ENCODE data around the gene ARL14EP. TPM values are rescaled to one million over a fixed set of nuclear protein-coding genes. Genes with fewer than 3 reads are reported as not detected.

The ARL14EP gene
- total and polyA plus RNA-seq, 2 donors = 25.4 to 33.7 TPM

- H3K9me3 ChIP-seq (ENCODE audit: control insufficient read depth in 2 of 2, insufficient read depth in 1 of 2, low read length in 1 of 2) = no peaks in the 10 kb centered on the region
- no peaks in the 10 kb centered on the region for H3K27me3 ChIP-seq (ENCODE audit: control insufficient read depth in 2 of 2, insufficient read depth in 1 of 2, low read length in 1 of 2)
- H3K27ac ChIP-seq (ENCODE audit: low read depth in 1 of 2, low read length in 1 of 2) = no peak overlapping the region
- H3K36me3 ChIP-seq (ENCODE audit: control insufficient read depth in 2 of 2, insufficient read depth in 2 of 2, low read length in 1 of 2) = no peaks in the 10 kb centered on the region
- no peaks in the 10 kb centered on the region for H3K4me1 ChIP-seq (ENCODE audit: control insufficient read depth in 2 of 2, insufficient read depth in 2 of 2, low read length in 2 of 2)
- H3K4me3 ChIP-seq (ENCODE audit: low read length in 2 of 2) = no peak overlapping the region
- 87% methylated on average over 1 of the region's 1 CpG for WGBS
- DNase-seq (ENCODE audit: low read depth in 6 of 9, low spot score in 9 of 9) = no peak
Observed at GRCh38 chr11:30357872-30358271, 35.0 kb downstream of the ARL14EP start.

- no peaks in the 10 kb centered on the region for H3K4me1 ChIP-seq (ENCODE audit: control insufficient read depth in 2 of 2, insufficient read depth in 2 of 2, low read length in 2 of 2)
- 96% methylated on average over 2 of the region's 2 CpGs for WGBS
Observed at GRCh38 chr11:30358536-30358935, 35.6 kb downstream of the ARL14EP start.

GRCh38 chr11:30360741-30361140, 37.8 kb downstream of the ARL14EP start:
- Histone ChIP-seq H3K36me3 (ENCODE audit: control insufficient read depth in 2 of 2, insufficient read depth in 2 of 2, low read length in 1 of 2) (no peaks in the 10 kb centered on the region), H3K27me3 (ENCODE audit: control insufficient read depth in 2 of 2, insufficient read depth in 1 of 2, low read length in 1 of 2) (no peaks in the 10 kb centered on the region), H3K4me1 (ENCODE audit: control insufficient read depth in 2 of 2, insufficient read depth in 2 of 2, low read length in 2 of 2) (no peaks in the 10 kb centered on the region), H3K27ac (ENCODE audit: low read depth in 1 of 2, low read length in 1 of 2) (no peak overlapping the region), H3K9me3 (ENCODE audit: control insufficient read depth in 2 of 2, insufficient read depth in 1 of 2, low read length in 1 of 2) (no peaks in the 10 kb centered on the region), H3K4me3 (ENCODE audit: low read length in 2 of 2) (no peak overlapping the region)
- DNase-seq (ENCODE audit: low read depth in 6 of 9, low spot score in 9 of 9) = no peak

More at GRCh38 chr11:30358536-30358935, 35.6 kb downstream of the ARL14EP start:
- Histone ChIP-seq H3K9me3 (ENCODE audit: control insufficient read depth in 2 of 2, insufficient read depth in 1 of 2, low read length in 1 of 2) (no peaks in the 10 kb centered on the region), H3K27ac (ENCODE audit: low read depth in 1 of 2, low read length in 1 of 2) (no peak overlapping the region), H3K36me3 (ENCODE audit: control insufficient read depth in 2 of 2, insufficient read depth in 2 of 2, low read length in 1 of 2) (no peaks in the 10 kb centered on the region), H3K27me3 (ENCODE audit: control insufficient read depth in 2 of 2, insufficient read depth in 1 of 2, low read length in 1 of 2) (no peaks in the 10 kb centered on the region), H3K4me3 (ENCODE audit: low read length in 2 of 2) (no peak overlapping the region)
- no peak for DNase-seq (ENCODE audit: low read depth in 6 of 9, low spot score in 9 of 9)

- no peaks in the 10 kb centered on the region for H3K9me3 ChIP-seq (ENCODE audit: control insufficient read depth in 2 of 2, insufficient read depth in 1 of 2, low read length in 1 of 2)
- no peaks in the 10 kb centered on the region for H3K36me3 ChIP-seq (ENCODE audit: control insufficient read depth in 2 of 2, insufficient read depth in 2 of 2, low read length in 1 of 2)
- no peaks in the 10 kb centered on the region for H3K4me1 ChIP-seq (ENCODE audit: control insufficient read depth in 2 of 2, insufficient read depth in 2 of 2, low read length in 2 of 2)
- no peak for DNase-seq (ENCODE audit: low read depth in 6 of 9, low spot score in 9 of 9)
- 77% methylated on average over 7 of the region's 7 CpGs for WGBS
- no peak overlapping the region for H3K4me3 ChIP-seq (ENCODE audit: low read length in 2 of 2)
- no peak overlapping the region for H3K27ac ChIP-seq (ENCODE audit: low read depth in 1 of 2, low read length in 1 of 2)
- no peaks in the 10 kb centered on the region for H3K27me3 ChIP-seq (ENCODE audit: control insufficient read depth in 2 of 2, insufficient read depth in 1 of 2, low read length in 1 of 2)
Observed at GRCh38 chr11:30364139-30364836, 41.4 kb downstream of the ARL14EP start.

GRCh38 chr11:30364837-30365482, 42.1 kb downstream of the ARL14EP start:
- Histone ChIP-seq H3K27me3 (ENCODE audit: control insufficient read depth in 2 of 2, insufficient read depth in 1 of 2, low read length in 1 of 2) (no peaks in the 10 kb centered on the region), H3K27ac (ENCODE audit: low read depth in 1 of 2, low read length in 1 of 2) (no peak overlapping the region), H3K4me1 (ENCODE audit: control insufficient read depth in 2 of 2, insufficient read depth in 2 of 2, low read length in 2 of 2) (no peaks in the 10 kb centered on the region), H3K9me3 (ENCODE audit: control insufficient read depth in 2 of 2, insufficient read depth in 1 of 2, low read length in 1 of 2) (no peaks in the 10 kb centered on the region), H3K36me3 (ENCODE audit: control insufficient read depth in 2 of 2, insufficient read depth in 2 of 2, low read length in 1 of 2) (no peaks in the 10 kb centered on the region), H3K4me3 (ENCODE audit: low read length in 2 of 2) (no peak overlapping the region)
- no peak for DNase-seq (ENCODE audit: low read depth in 6 of 9, low spot score in 9 of 9)
- WGBS = 96% methylated on average over 9 of the region's 9 CpGs

GRCh38 chr11:30365793-30366517, 43.1 kb downstream of the ARL14EP start:
- Histone ChIP-seq H3K4me1 (ENCODE audit: control insufficient read depth in 2 of 2, insufficient read depth in 2 of 2, low read length in 2 of 2) (no peaks in the 10 kb centered on the region), H3K27ac (ENCODE audit: low read depth in 1 of 2, low read length in 1 of 2) (no peak overlapping the region), H3K4me3 (ENCODE audit: low read length in 2 of 2) (no peak overlapping the region), H3K9me3 (ENCODE audit: control insufficient read depth in 2 of 2, insufficient read depth in 1 of 2, low read length in 1 of 2) (no peaks in the 10 kb centered on the region), H3K27me3 (ENCODE audit: control insufficient read depth in 2 of 2, insufficient read depth in 1 of 2, low read length in 1 of 2) (no peaks in the 10 kb centered on the region), H3K36me3 (ENCODE audit: control insufficient read depth in 2 of 2, insufficient read depth in 2 of 2, low read length in 1 of 2) (no peaks in the 10 kb centered on the region)
- 97% methylated on average over 3 of the region's 3 CpGs for WGBS
- no peak for DNase-seq (ENCODE audit: low read depth in 6 of 9, low spot score in 9 of 9)

- WGBS = 93% methylated on average over 4 of the region's 4 CpGs
- Histone ChIP-seq H3K4me3 (ENCODE audit: low read length in 2 of 2) (no peak overlapping the region), H3K36me3 (ENCODE audit: control insufficient read depth in 2 of 2, insufficient read depth in 2 of 2, low read length in 1 of 2) (no peaks in the 10 kb centered on the region), H3K27me3 (ENCODE audit: control insufficient read depth in 2 of 2, insufficient read depth in 1 of 2, low read length in 1 of 2) (no peaks in the 10 kb centered on the region), H3K9me3 (ENCODE audit: control insufficient read depth in 2 of 2, insufficient read depth in 1 of 2, low read length in 1 of 2) (no peaks in the 10 kb centered on the region), H3K27ac (ENCODE audit: low read depth in 1 of 2, low read length in 1 of 2) (no peak overlapping the region), H3K4me1 (ENCODE audit: control insufficient read depth in 2 of 2, insufficient read depth in 2 of 2, low read length in 2 of 2) (no peaks in the 10 kb centered on the region)
- no peak for DNase-seq (ENCODE audit: low read depth in 6 of 9, low spot score in 9 of 9)
Observed at GRCh38 chr11:30368394-30368793, 45.5 kb downstream of the ARL14EP start.

GRCh38 chr11:30370164-30370563, 47.3 kb downstream of the ARL14EP start:
- no peak for DNase-seq (ENCODE audit: low read depth in 6 of 9, low spot score in 9 of 9)
- Histone ChIP-seq H3K4me1 (ENCODE audit: control insufficient read depth in 2 of 2, insufficient read depth in 2 of 2, low read length in 2 of 2) (no peaks in the 10 kb centered on the region), H3K27me3 (ENCODE audit: control insufficient read depth in 2 of 2, insufficient read depth in 1 of 2, low read length in 1 of 2) (no peaks in the 10 kb centered on the region), H3K9me3 (ENCODE audit: control insufficient read depth in 2 of 2, insufficient read depth in 1 of 2, low read length in 1 of 2) (no peaks in the 10 kb centered on the region), H3K36me3 (ENCODE audit: control insufficient read depth in 2 of 2, insufficient read depth in 2 of 2, low read length in 1 of 2) (no peaks in the 10 kb centered on the region), H3K27ac (ENCODE audit: low read depth in 1 of 2, low read length in 1 of 2) (no peak overlapping the region), H3K4me3 (ENCODE audit: low read length in 2 of 2) (no peak overlapping the region)
- WGBS = 98% methylated on average over 1 of the region's 1 CpG

GRCh38 chr11:30377347-30377746, 54.4 kb downstream of the ARL14EP start:
- Histone ChIP-seq H3K9me3 (ENCODE audit: control insufficient read depth in 2 of 2, insufficient read depth in 1 of 2, low read length in 1 of 2) (no peaks in the 10 kb centered on the region), H3K4me1 (ENCODE audit: control insufficient read depth in 2 of 2, insufficient read depth in 2 of 2, low read length in 2 of 2) (no peaks in the 10 kb centered on the region), H3K4me3 (ENCODE audit: low read length in 2 of 2) (no peak overlapping the region), H3K36me3 (ENCODE audit: control insufficient read depth in 2 of 2, insufficient read depth in 2 of 2, low read length in 1 of 2) (no peaks in the 10 kb centered on the region), H3K27me3 (ENCODE audit: control insufficient read depth in 2 of 2, insufficient read depth in 1 of 2, low read length in 1 of 2) (no peaks in the 10 kb centered on the region), H3K27ac (ENCODE audit: low read depth in 1 of 2, low read length in 1 of 2) (no peak overlapping the region)
- no peak for DNase-seq (ENCODE audit: low read depth in 6 of 9, low spot score in 9 of 9)
- WGBS = 93% methylated on average over 2 of the region's 2 CpGs

Data from thymus (tissue), 11 donors.